ENCODE measurements around the gene ZBTB16.

DNA sequence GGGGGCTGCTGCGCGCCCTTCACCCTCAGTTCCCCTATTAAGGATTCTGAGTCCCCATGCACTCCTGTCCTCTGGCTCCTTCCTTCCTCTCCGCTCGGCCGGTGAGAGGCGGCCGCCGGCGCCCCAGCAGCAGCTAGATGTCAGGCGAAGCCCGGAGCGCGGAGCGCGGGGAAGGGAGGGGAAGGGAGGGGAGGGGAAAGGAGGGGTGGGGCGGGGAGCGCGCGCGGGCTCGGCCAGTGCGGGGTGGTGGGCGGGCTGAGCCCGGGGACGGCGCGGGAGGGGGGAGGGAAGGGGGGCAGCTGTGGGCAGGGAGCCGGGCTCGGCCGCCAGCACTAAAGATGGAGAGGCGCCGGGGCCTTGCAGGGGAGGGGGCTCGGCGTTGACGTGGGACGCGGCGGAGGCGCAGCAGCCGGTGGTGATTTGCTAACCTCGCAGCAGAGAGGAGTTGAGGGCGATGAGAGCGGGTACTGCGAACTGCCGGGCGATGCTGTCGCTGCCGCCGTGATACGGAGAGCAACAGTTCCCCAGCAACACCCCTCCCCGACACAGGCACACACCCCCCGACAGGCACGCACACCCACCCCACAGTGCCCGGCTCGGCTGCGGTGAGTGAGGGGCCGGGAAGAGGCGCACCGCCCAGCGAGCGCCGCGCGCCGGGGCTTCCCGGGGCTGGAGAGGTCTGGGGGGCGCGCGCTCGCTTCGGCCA, at the start of gene ZBTB16:
- TF ChIP-seq, protein P1, sequence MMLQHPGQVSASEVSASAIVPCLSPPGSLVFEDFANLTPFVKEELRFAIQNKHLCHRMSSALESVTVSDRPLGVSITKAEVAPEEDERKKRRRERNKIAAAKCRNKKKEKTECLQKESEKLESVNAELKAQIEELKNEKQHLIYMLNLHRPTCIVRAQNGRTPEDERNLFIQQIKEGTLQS (IDR thresholded peaks at IDR 0.05), result no peak
- TF ChIP-seq, protein P2, sequence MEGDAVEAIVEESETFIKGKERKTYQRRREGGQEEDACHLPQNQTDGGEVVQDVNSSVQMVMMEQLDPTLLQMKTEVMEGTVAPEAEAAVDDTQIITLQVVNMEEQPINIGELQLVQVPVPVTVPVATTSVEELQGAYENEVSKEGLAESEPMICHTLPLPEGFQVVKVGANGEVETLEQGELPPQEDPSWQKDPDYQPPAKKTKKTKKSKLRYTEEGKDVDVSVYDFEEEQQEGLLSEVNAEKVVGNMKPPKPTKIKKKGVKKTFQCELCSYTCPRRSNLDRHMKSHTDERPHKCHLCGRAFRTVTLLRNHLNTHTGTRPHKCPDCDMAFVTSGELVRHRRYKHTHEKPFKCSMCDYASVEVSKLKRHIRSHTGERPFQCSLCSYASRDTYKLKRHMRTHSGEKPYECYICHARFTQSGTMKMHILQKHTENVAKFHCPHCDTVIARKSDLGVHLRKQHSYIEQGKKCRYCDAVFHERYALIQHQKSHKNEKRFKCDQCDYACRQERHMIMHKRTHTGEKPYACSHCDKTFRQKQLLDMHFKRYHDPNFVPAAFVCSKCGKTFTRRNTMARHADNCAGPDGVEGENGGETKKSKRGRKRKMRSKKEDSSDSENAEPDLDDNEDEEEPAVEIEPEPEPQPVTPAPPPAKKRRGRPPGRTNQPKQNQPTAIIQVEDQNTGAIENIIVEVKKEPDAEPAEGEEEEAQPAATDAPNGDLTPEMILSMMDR (IDR thresholded peaks at IDR 0.05; ENCODE audit: low read depth, low read length, missing input control), result peak; percentile 33
- TF ChIP-seq, protein P3, sequence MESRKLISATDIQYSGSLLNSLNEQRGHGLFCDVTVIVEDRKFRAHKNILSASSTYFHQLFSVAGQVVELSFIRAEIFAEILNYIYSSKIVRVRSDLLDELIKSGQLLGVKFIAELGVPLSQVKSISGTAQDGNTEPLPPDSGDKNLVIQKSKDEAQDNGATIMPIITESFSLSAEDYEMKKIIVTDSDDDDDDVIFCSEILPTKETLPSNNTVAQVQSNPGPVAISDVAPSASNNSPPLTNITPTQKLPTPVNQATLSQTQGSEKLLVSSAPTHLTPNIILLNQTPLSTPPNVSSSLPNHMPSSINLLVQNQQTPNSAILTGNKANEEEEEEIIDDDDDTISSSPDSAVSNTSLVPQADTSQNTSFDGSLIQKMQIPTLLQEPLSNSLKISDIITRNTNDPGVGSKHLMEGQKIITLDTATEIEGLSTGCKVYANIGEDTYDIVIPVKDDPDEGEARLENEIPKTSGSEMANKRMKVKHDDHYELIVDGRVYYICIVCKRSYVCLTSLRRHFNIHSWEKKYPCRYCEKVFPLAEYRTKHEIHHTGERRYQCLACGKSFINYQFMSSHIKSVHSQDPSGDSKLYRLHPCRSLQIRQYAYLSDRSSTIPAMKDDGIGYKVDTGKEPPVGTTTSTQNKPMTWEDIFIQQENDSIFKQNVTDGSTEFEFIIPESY (IDR thresholded peaks at IDR 0.05), result no peak
- no peak for TF ChIP-seq EGR1 (IDR thresholded peaks at IDR 0.05; ENCODE audit: low read depth in 2 of 2)
- peak; percentile 4 for TF ChIP-seq SP1 (IDR thresholded peaks at IDR 0.05)
- peak; percentile 71 to 77 for TF ChIP-seq RAD21 (IDR thresholded peaks at IDR 0.05)
- peak; percentile 52 for TF ChIP-seq TAF1 (conservative IDR thresholded peaks at IDR 0.05)

Data from liver (tissue), 3 donors.